ENCODE data around the gene PPDPF.
"Not testable (repeated sequence)": the region's sequence is repeated elsewhere in the genome, so short reads cannot be mapped to it uniquely, and the experiment has no call there.

Gene PPDPF

DNA sequence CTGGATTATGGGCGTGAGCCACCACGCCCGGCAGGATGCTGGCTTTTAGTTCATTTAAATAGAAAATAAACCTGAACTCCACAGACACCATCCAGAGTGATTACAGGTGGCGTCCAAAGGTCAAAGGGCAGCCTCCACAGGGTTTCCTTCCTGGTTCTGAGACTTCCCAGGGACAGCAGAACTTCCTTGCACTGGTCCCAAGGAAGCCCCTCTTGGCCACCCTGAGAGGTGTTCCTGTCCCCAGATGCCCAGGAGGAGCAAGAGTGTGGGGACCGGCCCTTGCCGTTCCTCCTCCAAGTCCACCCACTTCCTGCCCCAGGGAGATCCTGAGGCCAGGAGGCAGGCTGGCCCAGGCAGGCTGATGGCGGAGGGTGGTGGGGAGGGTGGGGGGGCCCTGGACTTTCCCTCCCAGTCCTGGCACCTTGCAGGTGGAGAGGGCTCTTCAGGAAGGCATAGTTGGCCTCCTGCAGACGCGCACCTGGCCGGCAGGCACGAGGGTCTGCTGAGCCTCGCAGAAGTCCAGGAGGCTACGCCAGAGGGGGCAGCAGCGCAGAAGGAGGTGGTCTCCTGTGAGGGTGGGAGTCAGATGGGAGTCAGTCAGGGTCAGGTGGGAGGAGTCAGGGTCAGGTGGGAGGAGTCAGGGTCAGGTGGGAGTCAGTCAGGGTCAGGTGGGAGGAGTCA is 38.4 kb downstream of the PPDPF start:
- TF ChIP-seq CTCF (conservative IDR thresholded peaks at IDR 0.05; ENCODE audit: low read depth, low read length) = no peak
- DNase-seq (ENCODE audit: low read depth) = no peak
- H3K4me3 ChIP-seq (ENCODE audit: low read length) = no peak overlapping the region

GRCh38 chr20:63559485-63560332 is 39.1 kb downstream of the PPDPF start:
- not testable (repeated sequence) for DNase-seq (ENCODE audit: low read depth)

GRCh38 chr20:63560333-63560805 is 39.8 kb downstream of the PPDPF start:
- no peak overlapping the region for H3K4me3 ChIP-seq (ENCODE audit: low read length)
- DNase-seq (ENCODE audit: low read depth) = no peak

More at GRCh38 chr20:63559485-63560332, 39.1 kb downstream of the PPDPF start:
- H3K4me3 ChIP-seq (ENCODE audit: low read length) = not testable (repeated sequence)

DNA sequence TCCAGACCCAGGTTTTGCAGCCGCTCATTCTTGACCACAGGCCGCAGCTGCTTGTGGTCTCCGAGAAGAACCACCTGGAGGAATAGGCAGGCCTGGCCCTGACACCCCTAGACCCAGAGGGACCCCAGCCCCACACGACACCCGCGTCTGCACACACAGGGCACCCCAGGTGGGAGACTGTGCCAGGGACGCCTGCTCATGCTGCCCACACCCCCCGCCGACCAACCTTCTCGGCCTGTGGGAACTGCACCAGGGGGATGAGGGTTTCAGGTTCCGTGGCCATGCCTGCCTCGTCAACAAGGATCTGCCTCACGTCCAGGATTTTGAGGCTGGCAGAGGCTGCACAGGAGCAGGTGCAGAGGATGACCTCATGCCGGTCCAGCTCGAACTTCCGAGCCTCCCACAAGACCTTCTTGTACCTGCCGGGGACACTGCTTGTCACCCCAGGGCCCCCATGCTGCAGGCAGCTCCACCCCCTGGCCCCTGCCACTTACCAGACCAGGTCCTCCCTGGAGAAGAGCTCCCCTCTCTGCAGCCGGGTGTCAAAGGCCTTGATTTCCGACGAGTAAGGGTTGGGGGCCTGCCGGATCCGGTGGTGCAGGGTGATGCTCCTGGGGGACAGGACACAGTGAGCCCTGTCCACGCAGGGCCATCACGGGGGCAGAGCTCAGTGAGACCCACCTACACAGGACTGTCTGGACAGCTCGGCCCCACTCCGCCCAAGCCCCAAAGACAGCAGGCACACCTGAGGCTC is 40.5 kb downstream of the PPDPF start:
- DNase-seq (ENCODE audit: low read depth) = no peak
- TF ChIP-seq CTCF (conservative IDR thresholded peaks at IDR 0.05; ENCODE audit: low read depth, low read length) = no peak
- H3K4me3 ChIP-seq (ENCODE audit: low read length) = no peak overlapping the region

More at GRCh38 chr20:63560333-63560805, 39.8 kb downstream of the PPDPF start:
- no peak for TF ChIP-seq CTCF (conservative IDR thresholded peaks at IDR 0.05; ENCODE audit: low read depth, low read length)

- H3K4me3 ChIP-seq (ENCODE audit: low read length) = no peak overlapping the region
- no peak for DNase-seq (ENCODE audit: low read depth)
- TF ChIP-seq CTCF (conservative IDR thresholded peaks at IDR 0.05; ENCODE audit: low read depth, low read length) = no peak
These were observed 41.2 kb downstream of the PPDPF start for GRCh38 chr20:63561624-63562396.

GRCh38 chr20:63562461-63563224 is 42.1 kb downstream of the PPDPF start:
- TF ChIP-seq CTCF (conservative IDR thresholded peaks at IDR 0.05; ENCODE audit: low read depth, low read length) = no peak
- no peak overlapping the region for H3K4me3 ChIP-seq (ENCODE audit: low read length)
- DNase-seq (ENCODE audit: low read depth) = no peak

All from retinal pigment epithelial cell (primary cell).